Mucosa of gallbladder (tissue), 1 donor: Measurements from ENCODE around the gene AKTIP. TPM values are rescaled to one million over a fixed set of nuclear protein-coding genes. Genes with fewer than 3 reads are reported as not detected.

Source experiments
- DNase-seq: peaks from one replicate; pipeline ENCODE4 v3.0.0-alpha.2; 2020; ENCODE audit warnings: low spot score
- total RNA-seq: library from RNA; stranded (reverse); gene quantifications from one replicate; pipeline ENCODE4 v1.2.1, GENCODE V29; 2021
- donor health status: DM: no; HTN: no; CAD: no.

AKTIP gene
- total RNA-seq, 1 donor from 2014 or later, result 42.6 TPM

- DNase-seq, result no peak
Measured at GRCh38 chr16:53480394-53480793, 22.6 kb downstream of the AKTIP start.

GRCh38 chr16:53478965-53479364 is 24.0 kb downstream of the AKTIP start:
- no peak for DNase-seq

- no peak for DNase-seq
Measured at GRCh38 chr16:53476867-53477266, 26.1 kb downstream of the AKTIP start.

GRCh38 chr16:53465606-53466280 is 37.3 kb downstream of the AKTIP start:
- DNase-seq, result no peak

GRCh38 chr16:53458635-53459034 is 44.4 kb downstream of the AKTIP start:
- DNase-seq, result no peak

GRCh38 chr16:53457670-53458069 is 45.3 kb downstream of the AKTIP start:
- DNase-seq, result peak; percentile 24

GRCh38 chr16:53456625-53457024 is 46.4 kb downstream of the AKTIP start:
- no peak for DNase-seq

- DNase-seq, result no peak
Measured at GRCh38 chr16:53453928-53454327, 49.1 kb downstream of the AKTIP start.

- no peak for DNase-seq
Measured at GRCh38 chr16:53449816-53450517, 53.0 kb downstream of the AKTIP start.

- DNase-seq, result no peak
Measured at GRCh38 chr16:53446090-53446489, 56.9 kb downstream of the AKTIP start.

GRCh38 chr16:53445534-53445933 is 57.5 kb downstream of the AKTIP start:
- no peak for DNase-seq

Other genes with a start within 250 kb of the AKTIP start
- gene RBL2, start 68.7 kb downstream of the AKTIP start, total RNA-seq, result 83.6 TPM
- gene RPGRIP1L, start 200.7 kb upstream of the AKTIP start, total RNA-seq, result 6.9 TPM
- 79.2 TPM for gene FTO, start 200.9 kb upstream of the AKTIP start, total RNA-seq